OCI-LY3 (cell line): ENCODE measurements around the gene PLCH2.

Experiments
- H2AFZ ChIP-seq: fragments of 200-600, 300-600 bp; shearing (Covaris generic); 2 replicates; pipeline ENCODE4 v1.6.0; 2014; ENCODE audit warnings: antibody characterized with exemption, low read depth, low read length
- H3K27ac ChIP-seq: fragments of 200-600, 300-600 bp; sonication (generic); 2 replicates; pipeline ENCODE4 v1.5.1; 2014; ENCODE audit warnings: mild to moderate bottlenecking, low read length, moderate library complexity, mixed read lengths
- H3K27me3 ChIP-seq: fragments of 200-600, 300-600 bp; sonication (generic); 2 replicates; pipeline ENCODE4 v1.6.1; 2014; ENCODE audit warnings: low read depth, low read length, mixed read lengths
- H3K36me3 ChIP-seq: fragments of 200-600, 300-600 bp; sonication (generic); replicated peaks from 2 replicates; pipeline ENCODE3; 2014; ENCODE audit warnings: low read depth, low read length, mixed read lengths
- H3K4me1 ChIP-seq: fragments of 300-600, 200-600 bp; sonication (generic); 2 replicates; pipeline ENCODE4 v1.6.1; 2014; ENCODE audit warnings: low read length, mixed read lengths
- H3K4me2 ChIP-seq: fragments of 200-600, 300-600 bp; sonication (generic); 2 replicates; pipeline ENCODE4 v1.6.1; 2014; ENCODE audit warnings: low read length, mixed read lengths
- H3K4me3 ChIP-seq: fragments of 300-600, 200-600 bp; sonication (generic); 2 replicates; pipeline ENCODE4 v1.5.1; 2014; ENCODE audit warnings: antibody characterized with exemption, mild to moderate bottlenecking, low read length, moderate library complexity
- H3K79me2 ChIP-seq: fragments of 300-600, 200-600 bp; shearing (Covaris generic); 2 replicates; pipeline ENCODE4 v1.6.1; 2014; ENCODE audit warnings: mild to moderate bottlenecking, low read length, mixed read lengths
- H3K9ac ChIP-seq: fragments of 300-600, 200-600 bp; shearing (Covaris generic); 2 replicates; pipeline ENCODE4 v1.6.0; 2014; ENCODE audit warnings: mild to moderate bottlenecking, low read length, moderate library complexity
- H3K9me3 ChIP-seq: fragments of 200-600, 300-600 bp; shearing (Covaris generic); 2 replicates; pipeline ENCODE4 v1.6.1; 2014; ENCODE audit warnings: low read length, mixed read lengths; ENCODE audit not compliant: insufficient read depth
- H4K20me1 ChIP-seq: fragments of 200-600, 300-600 bp; sonication (generic); 2 replicates; pipeline ENCODE4 v1.6.1; 2016; ENCODE audit warnings: low read length, mixed read lengths; ENCODE audit not compliant: insufficient read depth
- EZH2phosphoT487 ChIP-seq: fragments of 200-600 bp; shearing (Covaris generic); IDR thresholded peaks from 2 replicates; pipeline ENCODE4 v1.6.1; 2018; ENCODE audit warnings: antibody characterized with exemption, mixed run types, low read depth
- TF ChIP-seq, protein P1 (sequence below): fragments of 200-600, 300-600 bp; sonication (generic); IDR thresholded peaks from 2 replicates; pipeline ENCODE4 v1.5.1; 2014; ENCODE audit warnings: antibody characterized with exemption, low read length, low read depth

The PLCH2 gene

DNA sequence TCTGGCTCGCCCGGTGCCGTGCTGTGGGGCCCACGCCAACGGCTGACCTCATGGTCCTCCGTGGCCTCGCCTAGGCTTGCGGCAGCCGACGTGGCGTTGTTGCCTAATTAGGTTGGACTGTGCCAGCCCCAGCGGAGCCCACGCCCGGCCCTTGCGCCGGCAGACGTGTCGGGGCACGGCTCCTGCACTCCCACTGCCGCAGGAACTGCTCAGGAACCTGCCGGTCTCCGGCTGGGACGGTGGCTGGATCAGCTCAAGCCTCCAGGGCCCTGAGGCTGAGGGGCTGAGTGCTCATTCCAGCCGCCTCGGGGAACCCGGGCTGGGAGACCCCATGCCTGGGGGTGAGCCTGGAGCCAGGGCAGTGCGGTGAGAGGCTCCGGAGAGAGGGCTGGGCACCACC, 47.6 kb upstream of the PLCH2 start:
- TF ChIP-seq EZH2phosphoT487: no peak
- TF ChIP-seq, protein P1, sequence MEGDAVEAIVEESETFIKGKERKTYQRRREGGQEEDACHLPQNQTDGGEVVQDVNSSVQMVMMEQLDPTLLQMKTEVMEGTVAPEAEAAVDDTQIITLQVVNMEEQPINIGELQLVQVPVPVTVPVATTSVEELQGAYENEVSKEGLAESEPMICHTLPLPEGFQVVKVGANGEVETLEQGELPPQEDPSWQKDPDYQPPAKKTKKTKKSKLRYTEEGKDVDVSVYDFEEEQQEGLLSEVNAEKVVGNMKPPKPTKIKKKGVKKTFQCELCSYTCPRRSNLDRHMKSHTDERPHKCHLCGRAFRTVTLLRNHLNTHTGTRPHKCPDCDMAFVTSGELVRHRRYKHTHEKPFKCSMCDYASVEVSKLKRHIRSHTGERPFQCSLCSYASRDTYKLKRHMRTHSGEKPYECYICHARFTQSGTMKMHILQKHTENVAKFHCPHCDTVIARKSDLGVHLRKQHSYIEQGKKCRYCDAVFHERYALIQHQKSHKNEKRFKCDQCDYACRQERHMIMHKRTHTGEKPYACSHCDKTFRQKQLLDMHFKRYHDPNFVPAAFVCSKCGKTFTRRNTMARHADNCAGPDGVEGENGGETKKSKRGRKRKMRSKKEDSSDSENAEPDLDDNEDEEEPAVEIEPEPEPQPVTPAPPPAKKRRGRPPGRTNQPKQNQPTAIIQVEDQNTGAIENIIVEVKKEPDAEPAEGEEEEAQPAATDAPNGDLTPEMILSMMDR: no peak
- Histone ChIP-seq H3K4me1 (no peaks in the 10 kb centered on the region), H3K36me3 (no peaks in the 10 kb centered on the region), H3K4me2 (no peak overlapping the region), H3K27me3 (no peaks in the 10 kb centered on the region), H3K79me2 (no peaks in the 10 kb centered on the region), H3K9ac (no peak overlapping the region), H2AFZ (no peak overlapping the region), H3K9me3 (0 out of 2 replicates have a peak, but pooled peaks cover 3% of the 10 kb centered on the region), H4K20me1 (no peaks in the 10 kb centered on the region), H3K4me3 (no peak overlapping the region), H3K27ac (no peak overlapping the region)

DNA sequence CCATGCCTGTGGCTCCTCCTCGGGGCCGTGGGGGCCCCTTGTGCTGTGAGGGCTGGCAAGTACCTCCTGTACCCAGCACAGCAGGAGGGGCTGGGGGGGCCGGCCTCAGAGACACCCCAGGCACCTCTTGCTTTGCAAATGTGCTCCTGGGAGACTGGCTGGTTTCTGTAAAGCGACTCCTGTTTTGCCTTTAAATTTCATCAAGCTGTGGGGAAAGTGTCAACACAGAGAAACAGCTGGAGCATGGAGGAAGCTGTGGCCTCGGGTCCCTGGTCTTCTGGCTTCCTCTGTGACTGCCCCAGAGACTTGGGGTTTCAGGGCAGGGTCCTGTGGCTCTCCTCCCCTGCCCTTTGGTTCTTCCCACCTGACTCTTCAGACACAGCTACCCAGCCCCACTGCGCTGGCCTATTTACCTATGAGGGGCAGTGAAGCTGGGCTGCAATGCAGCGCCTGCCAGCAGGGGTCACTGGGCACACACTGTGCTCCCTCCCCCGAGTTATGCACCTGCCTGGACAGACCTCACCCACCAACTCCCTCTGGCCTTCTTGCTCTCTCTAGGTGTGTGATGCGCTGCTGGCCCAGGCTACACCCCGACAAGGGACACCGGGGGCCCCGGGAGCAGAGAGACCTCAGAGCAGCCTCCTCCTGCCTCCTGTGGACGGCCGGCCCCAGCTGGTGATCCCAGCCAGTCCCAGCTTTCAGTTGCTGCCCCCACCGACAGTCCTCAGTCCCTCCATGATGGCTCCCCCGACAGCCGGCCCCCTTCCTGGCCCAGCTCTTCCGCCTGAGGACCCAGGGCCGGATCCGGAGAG, 46.1 kb upstream of the PLCH2 start:
- no peak overlapping the region for H3K27ac ChIP-seq
- H3K4me2 ChIP-seq: no peak overlapping the region
- TF ChIP-seq EZH2phosphoT487: no peak
- TF ChIP-seq, protein P1: peak; percentile 46
- no peaks in the 10 kb centered on the region for H4K20me1 ChIP-seq
- no peak overlapping the region for H2AFZ ChIP-seq
- H3K27me3 ChIP-seq: no peaks in the 10 kb centered on the region
- H3K9ac ChIP-seq: no peak overlapping the region
- H3K36me3 ChIP-seq: no peaks in the 10 kb centered on the region
- no peaks in the 10 kb centered on the region for H3K9me3 ChIP-seq
- no peaks in the 10 kb centered on the region for H3K4me1 ChIP-seq
- no peaks in the 10 kb centered on the region for H3K79me2 ChIP-seq
- H3K4me3 ChIP-seq: no peak overlapping the region

DNA sequence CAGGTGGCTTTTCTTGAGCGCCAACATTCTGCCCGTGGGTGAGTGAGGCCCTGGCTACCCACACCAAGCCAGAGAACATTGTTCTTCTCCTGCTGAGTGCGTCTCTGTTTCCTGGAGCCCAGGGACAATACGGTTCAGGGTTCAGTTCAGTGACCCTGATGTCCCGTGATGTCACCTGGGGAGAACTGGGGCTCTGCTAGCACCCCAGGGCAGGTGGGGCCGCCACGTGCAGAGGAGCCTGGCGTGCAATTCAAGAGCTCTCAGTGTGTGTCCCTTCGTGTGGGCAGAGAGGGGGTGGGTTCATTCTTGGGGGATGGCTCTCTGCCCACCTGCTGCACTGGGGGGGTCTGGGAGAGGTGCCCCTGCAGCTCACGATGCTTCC, 45.5 kb upstream of the PLCH2 start:
- H3K9ac ChIP-seq: no peak overlapping the region
- no peaks in the 10 kb centered on the region for H3K36me3 ChIP-seq
- no peak overlapping the region for H3K27ac ChIP-seq
- no peak overlapping the region for H3K4me3 ChIP-seq
- no peaks in the 10 kb centered on the region for H4K20me1 ChIP-seq
- H3K79me2 ChIP-seq: no peaks in the 10 kb centered on the region
- no peak overlapping the region for H2AFZ ChIP-seq
- H3K27me3 ChIP-seq: no peaks in the 10 kb centered on the region
- no peaks in the 10 kb centered on the region for H3K9me3 ChIP-seq
- no peak for TF ChIP-seq EZH2phosphoT487
- TF ChIP-seq, protein P1: no peak
- no peak overlapping the region for H3K4me2 ChIP-seq
- no peaks in the 10 kb centered on the region for H3K4me1 ChIP-seq

DNA sequence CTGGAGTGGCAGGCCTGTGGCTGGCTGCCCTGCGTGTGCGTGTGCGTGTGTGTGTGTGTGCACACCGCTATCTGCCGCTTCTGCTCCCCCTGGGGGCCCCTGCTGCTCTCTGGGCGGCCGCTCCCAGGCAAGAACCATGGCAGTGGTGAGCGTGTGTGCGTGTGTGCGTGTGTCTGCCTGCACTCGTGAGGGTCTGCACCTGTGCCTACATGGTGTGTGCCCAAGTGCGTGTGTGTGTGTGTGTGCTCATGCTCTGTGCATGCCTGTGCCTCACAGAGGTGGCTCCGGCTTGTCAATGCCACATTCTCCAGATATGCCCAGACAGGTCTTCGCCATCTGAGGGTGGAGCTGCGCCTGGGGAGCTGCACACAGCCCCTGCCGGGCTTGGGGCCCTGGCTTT, 45.0 kb upstream of the PLCH2 start:
- Histone ChIP-seq H4K20me1 (no peaks in the 10 kb centered on the region), H3K27ac (no peak overlapping the region), H3K36me3 (no peaks in the 10 kb centered on the region)

More for the DNA sequence above, 45.0 kb upstream of the PLCH2 start:
- TF ChIP-seq EZH2phosphoT487: no peak
- TF ChIP-seq, protein P1: no peak
- Histone ChIP-seq H3K4me2 (no peak overlapping the region), H3K4me1 (no peaks in the 10 kb centered on the region), H3K4me3 (no peak overlapping the region), H3K79me2 (no peaks in the 10 kb centered on the region), H3K9ac (no peak overlapping the region), H2AFZ (no peak overlapping the region), H3K9me3 (no peaks in the 10 kb centered on the region), H3K27me3 (no peaks in the 10 kb centered on the region)
